Activated T-helper 17 cell treated with anti-CD3 and anti-CD28 coated beads, Interleukin-2, amount 50 U/mL, for 72 hours (primary cell): Measurements from ENCODE around the gene DDX25. TPM values are rescaled to one million over a fixed set of nuclear protein-coding genes. Genes with fewer than 3 reads are reported as not detected.

ENCODE experiments used
- total RNA-seq, 2 donors: library from RNA; stranded (reverse); gene quantifications; one replicate each; pipeline ENCODE4 v1.2.3, GENCODE V29; 2022

DDX25 gene
- total RNA-seq, 2 donors from 2014 or later: 0.32 to 0.69 TPM

Other genes starting within 250 kb of the DDX25 start
- gene ACRV1, start 223.7 kb upstream of the DDX25 start, total RNA-seq: not detected
- not detected for gene PATE1, start 158.2 kb upstream of the DDX25 start, total RNA-seq
- not detected for gene PATE2, start 125.7 kb upstream of the DDX25 start, total RNA-seq
- not detected for gene PATE3, start 116.4 kb upstream of the DDX25 start, total RNA-seq
- not detected for gene PATE4, start 71.2 kb upstream of the DDX25 start, total RNA-seq
- 1 to 10 TPM; 7.7 to 9.2 TPM for gene HYLS1, start 16.8 kb upstream of the DDX25 start, total RNA-seq
- 10 to 100 TPM; 13.1 to 15.9 TPM for gene PUS3, start 1.3 kb upstream of the DDX25 start, total RNA-seq
- gene VSIG10L2, start 41.5 kb downstream of the DDX25 start, total RNA-seq: not detected
- gene CDON, start 158.4 kb downstream of the DDX25 start, total RNA-seq: 1 to 10 TPM; 1.8 to 2.6 TPM